SU-DHL-6 (cell line): ENCODE results near the gene SBK1.

Source experiments
- EZH2phosphoT487 ChIP-seq: fragments of 200-600 bp; sonication (generic), shearing (Covaris generic); conservative IDR thresholded peaks from 2 replicates; pipeline ENCODE4 v1.6.1; 2018; ENCODE audit warnings: mild to moderate bottlenecking, antibody characterized with exemption, low read length, moderate library complexity, mixed read lengths
- TF ChIP-seq, protein P1 (sequence below): fragments of 200-600 bp; sonication (generic); IDR thresholded peaks from one replicate; pipeline ENCODE4 v1.5.1; 2017; ENCODE audit warnings: antibody characterized with exemption, mild to moderate bottlenecking, low read length, moderate library complexity; ENCODE audit not compliant: insufficient read depth, poor library complexity, severe bottlenecking

DNA sequence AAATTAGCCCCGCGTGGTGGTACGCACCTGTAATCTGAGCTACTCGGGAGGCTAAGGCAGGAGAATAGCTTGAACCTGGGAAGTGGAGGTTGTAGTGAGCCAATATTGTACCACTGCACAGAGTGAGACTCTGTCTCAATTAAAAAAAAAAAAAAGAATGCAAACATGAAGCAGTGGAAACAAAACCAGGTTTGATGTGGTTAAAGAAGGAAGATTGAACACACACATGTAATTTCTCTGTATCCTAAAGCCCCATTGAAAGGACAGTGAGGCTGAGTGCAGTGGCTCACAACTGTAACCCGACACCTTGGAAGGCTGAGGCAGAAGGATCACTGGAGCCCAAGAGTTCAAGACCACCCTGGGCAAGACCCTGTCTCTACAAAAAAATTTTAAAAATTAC lies 26.5 kb upstream of the SBK1 start:
- TF ChIP-seq, protein P1, sequence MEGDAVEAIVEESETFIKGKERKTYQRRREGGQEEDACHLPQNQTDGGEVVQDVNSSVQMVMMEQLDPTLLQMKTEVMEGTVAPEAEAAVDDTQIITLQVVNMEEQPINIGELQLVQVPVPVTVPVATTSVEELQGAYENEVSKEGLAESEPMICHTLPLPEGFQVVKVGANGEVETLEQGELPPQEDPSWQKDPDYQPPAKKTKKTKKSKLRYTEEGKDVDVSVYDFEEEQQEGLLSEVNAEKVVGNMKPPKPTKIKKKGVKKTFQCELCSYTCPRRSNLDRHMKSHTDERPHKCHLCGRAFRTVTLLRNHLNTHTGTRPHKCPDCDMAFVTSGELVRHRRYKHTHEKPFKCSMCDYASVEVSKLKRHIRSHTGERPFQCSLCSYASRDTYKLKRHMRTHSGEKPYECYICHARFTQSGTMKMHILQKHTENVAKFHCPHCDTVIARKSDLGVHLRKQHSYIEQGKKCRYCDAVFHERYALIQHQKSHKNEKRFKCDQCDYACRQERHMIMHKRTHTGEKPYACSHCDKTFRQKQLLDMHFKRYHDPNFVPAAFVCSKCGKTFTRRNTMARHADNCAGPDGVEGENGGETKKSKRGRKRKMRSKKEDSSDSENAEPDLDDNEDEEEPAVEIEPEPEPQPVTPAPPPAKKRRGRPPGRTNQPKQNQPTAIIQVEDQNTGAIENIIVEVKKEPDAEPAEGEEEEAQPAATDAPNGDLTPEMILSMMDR: no peak
- no peak for TF ChIP-seq EZH2phosphoT487
